ENCODE data around the gene SLC35A2. TPM values are rescaled to one million over a fixed set of nuclear protein-coding genes. Genes with fewer than 3 reads are reported as not detected.

Gene SLC35A2
- total RNA-seq = 12.7 and 14.3 TPM in 2 replicates

DNA sequence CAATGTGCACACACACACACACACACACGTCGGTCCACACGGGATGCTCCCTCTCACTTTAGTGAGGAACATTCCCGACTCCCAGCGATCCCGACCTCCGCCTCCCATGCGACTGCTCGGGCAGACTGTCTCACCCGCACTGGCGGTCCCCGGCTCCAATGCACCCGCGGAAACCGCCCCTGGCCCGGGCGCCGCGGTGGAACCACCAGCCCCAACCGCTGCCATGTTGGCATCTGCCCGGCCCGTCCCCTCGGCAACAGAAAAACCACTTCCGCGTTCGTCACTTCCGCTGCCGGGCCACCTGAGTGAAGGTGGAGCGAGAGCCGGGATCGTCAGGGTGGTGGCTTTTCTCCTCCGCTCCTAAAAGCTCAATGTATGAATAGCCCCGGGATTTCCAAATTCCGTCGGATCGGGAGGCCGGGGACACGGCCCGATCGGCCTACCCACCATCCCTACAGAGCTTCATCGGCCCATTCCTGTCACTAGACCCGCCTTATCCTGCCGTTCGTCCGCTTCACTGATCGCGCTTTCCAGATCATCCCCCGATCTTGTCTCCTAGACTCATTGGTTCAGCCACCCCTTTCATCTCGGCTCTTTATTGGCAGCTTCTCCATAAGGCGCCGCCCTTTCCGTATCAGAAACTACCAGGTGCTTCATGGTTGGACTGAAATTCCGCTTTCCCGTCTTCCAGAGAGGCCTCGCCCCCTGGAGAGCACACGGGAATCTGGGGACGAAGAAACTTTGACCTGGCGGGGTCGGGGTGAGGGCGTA is at the start of gene SLC35A2:
Gene SLC35A2 (minus strand): TSS at position 235 of the 771 bp plus-strand sequence. CDS start 10 bp downstream, at position 225.

DNA sequence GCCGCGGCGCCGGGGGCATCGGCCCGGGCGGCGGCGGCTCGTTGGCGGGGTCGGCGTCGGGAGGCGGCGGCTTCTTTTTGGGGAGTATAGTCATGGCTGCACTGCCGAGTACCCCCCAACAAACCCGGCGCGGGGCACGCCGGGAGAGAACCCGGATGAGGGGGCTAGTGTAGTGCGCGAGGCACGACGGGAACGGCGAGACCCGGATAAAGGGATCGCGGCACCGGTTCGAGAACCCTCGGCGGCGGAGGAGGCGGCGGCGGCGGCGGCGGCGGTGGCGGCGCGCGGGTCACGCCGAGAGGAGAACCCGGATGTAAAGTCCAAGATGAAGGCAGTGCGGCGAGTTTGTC is 46.0 kb upstream of the SLC35A2 start, which contains the start of gene OTUD5:
Gene OTUD5 (minus strand): TSS at position 131 of the 350 bp plus-strand sequence. CDS start 37 bp downstream, at position 94.

DNA sequence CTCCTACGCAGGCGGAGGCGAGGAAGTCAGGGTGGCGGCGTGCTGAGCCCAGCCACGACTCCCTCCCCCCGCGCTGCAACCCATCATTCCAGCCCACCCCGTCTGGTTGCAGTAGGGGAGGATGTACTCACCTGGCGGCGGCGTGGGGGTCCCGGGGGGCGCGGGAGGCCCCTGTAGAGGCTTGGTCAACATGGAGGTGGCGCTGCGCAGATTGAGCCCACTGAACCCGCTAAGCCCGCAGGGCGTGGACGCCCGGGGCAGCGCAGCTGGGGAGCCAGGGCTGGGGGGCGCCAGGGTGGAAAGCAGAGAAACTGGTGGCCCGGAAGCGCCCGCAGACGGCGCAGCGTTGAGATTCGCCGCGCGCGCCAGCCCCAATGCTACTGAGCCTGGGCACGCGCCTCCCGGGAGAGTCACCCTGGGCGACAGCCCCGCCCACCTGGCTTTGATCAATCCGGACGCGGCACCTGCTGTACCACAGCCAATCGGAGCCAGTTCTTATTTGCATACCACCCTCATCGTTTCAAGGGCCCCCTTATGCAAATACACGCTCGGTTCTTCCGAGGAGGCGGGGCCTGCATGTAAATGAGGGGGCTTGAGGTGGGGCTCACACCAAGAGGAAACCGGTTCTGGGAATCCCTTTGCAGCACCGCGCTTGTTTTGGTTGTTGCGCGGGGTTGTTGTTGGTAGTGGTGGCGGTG is 7.3 kb upstream of the SLC35A2 start, which contains the start of gene PIM2:
Gene PIM2 (minus strand): TSS at position 382 of the 698 bp plus-strand sequence. CDS start 190 bp downstream, at position 192.

GRCh38 chrX:48897625-48898306 is 13.7 kb downstream of the SLC35A2 start, which contains the start of the genes PQBP1 and TIMM17B:
Gene PQBP1 (plus strand): TSS chrX:48897930. CDS start chrX:48898510, 580 bp downstream.
Gene TIMM17B (minus strand): TSS chrX:48897768. CDS start chrX:48897749, 19 bp downstream.

Other genes starting within 250 kb of the SLC35A2 start
- gene WAS, start 227.8 kb downstream of the SLC35A2 start, total RNA-seq = 0.46 TPM in 1 of 2 replicates, not detected in the other
- 6.2 and 6.7 TPM in 2 replicates for gene SUV39H1, start 214.9 kb downstream of the SLC35A2 start, total RNA-seq
- gene GLOD5, start 149.9 kb downstream of the SLC35A2 start, total RNA-seq = not detected in 2 replicates
- not detected in 2 replicates for gene GATA1, start 125.1 kb downstream of the SLC35A2 start, total RNA-seq
- gene HDAC6, start 109.6 kb downstream of the SLC35A2 start, total RNA-seq = 20.1 and 28.6 TPM in 2 replicates
- not detected in 2 replicates for gene ERAS, start 85.1 kb downstream of the SLC35A2 start, total RNA-seq
- under 0.01 TPM in 1 of 2 replicates, not detected in the other for gene PCSK1N, start 76.0 kb downstream of the SLC35A2 start, total RNA-seq
- gene TIMM17B, start 13.9 kb downstream of the SLC35A2 start, total RNA-seq = 35.0 and 36.4 TPM in 2 replicates
- 79.9 and 99.7 TPM in 2 replicates for gene PQBP1, start 13.7 kb downstream of the SLC35A2 start, total RNA-seq
- gene PIM2, start 7.4 kb upstream of the SLC35A2 start, total RNA-seq = 4.9 and 5.8 TPM in 2 replicates
- 18.4 and 25.7 TPM in 2 replicates for gene OTUD5, start 46.0 kb upstream of the SLC35A2 start, total RNA-seq
- gene KCND1, start 60.2 kb upstream of the SLC35A2 start, total RNA-seq = 0.46 and 0.65 TPM in 2 replicates
- 22.4 and 27.1 TPM in 2 replicates for gene GRIPAP1, start 90.6 kb upstream of the SLC35A2 start, total RNA-seq
- 15.3 and 18.1 TPM in 2 replicates for gene TFE3, start 131.7 kb upstream of the SLC35A2 start, total RNA-seq
- gene CCDC120, start 147.4 kb upstream of the SLC35A2 start, total RNA-seq = 0.61 and 0.65 TPM in 2 replicates
- gene PRAF2, start 162.4 kb upstream of the SLC35A2 start, total RNA-seq = 4.6 and 5.2 TPM in 2 replicates
- 24.0 and 34.0 TPM in 2 replicates for gene WDR45, start 168.2 kb upstream of the SLC35A2 start, total RNA-seq
- gene GPKOW, start 212.1 kb upstream of the SLC35A2 start, total RNA-seq = 23.4 and 25.1 TPM in 2 replicates

Measured in epithelial cell of umbilical artery (primary cell).